Trophoblast cell (in vitro differentiated cells and primary cell): ENCODE measurements around the gene LLGL1.
"Not testable (repeated sequence)": the region's sequence is repeated elsewhere in the genome, so short reads cannot be mapped to it uniquely, and the experiment has no call there.

Experiments used
- DNase-seq, 2 donors: peaks; one replicate each; pipeline ENCODE4 v3.0.0-alpha.2; 2016
- H2AFZ ChIP-seq: 2 replicates; pipeline ENCODE4 v1.6.1; 2013; ENCODE audit warnings: low read length, moderate library complexity, mild to moderate bottlenecking; ENCODE audit not compliant: insufficient read depth, poor library complexity
- H2AK5ac ChIP-seq: 2 replicates; pipeline ENCODE4 v1.6.1; 2013; ENCODE audit warnings: mild to moderate bottlenecking, low read length
- H2BK120ac ChIP-seq: 2 replicates; pipeline ENCODE4 v1.6.1; 2013; ENCODE audit warnings: low read length, mild to moderate bottlenecking, moderate library complexity; ENCODE audit not compliant: insufficient read depth, poor library complexity
- H2BK12ac ChIP-seq: 2 replicates; pipeline ENCODE4 v1.6.1; 2013; ENCODE audit warnings: mild to moderate bottlenecking, low read length, moderate library complexity
- H2BK5ac ChIP-seq: 2 replicates; pipeline ENCODE4 v1.6.1; 2013; ENCODE audit warnings: low read length, low read depth, moderate library complexity, mild to moderate bottlenecking; ENCODE audit not compliant: poor library complexity
- H3K14ac ChIP-seq: 2 replicates; pipeline ENCODE4 v1.6.1; 2013; ENCODE audit warnings: mild to moderate bottlenecking, low read length
- H3K18ac ChIP-seq: 2 replicates; pipeline ENCODE4 v1.6.1; 2013; ENCODE audit warnings: mild to moderate bottlenecking, low read length
- H3K23ac ChIP-seq: 2 replicates; pipeline ENCODE4 v1.6.1; 2013; ENCODE audit warnings: low read length
- H3K27ac ChIP-seq: 2 replicates; pipeline ENCODE4 v1.5.1; 2013; ENCODE audit warnings: low read depth, mild to moderate bottlenecking, inconsistent platforms, low read length, moderate library complexity
- H3K27me3 ChIP-seq: 2 replicates; pipeline ENCODE4 v1.6.1; 2013; ENCODE audit warnings: inconsistent platforms, mild to moderate bottlenecking, low read length, moderate library complexity; ENCODE audit not compliant: insufficient read depth
- H3K36me3 ChIP-seq, 2 experiments: 1 replicate in 1 of 2; 2 replicates in 1 of 2; pipeline ENCODE4 v1.6.1; 2013; ENCODE audit warnings: low read length in 2 of 2, mild to moderate bottlenecking in 2 of 2, moderate library complexity in 1 of 2; ENCODE audit not compliant: insufficient read depth in 2 of 2, control insufficient read depth in 1 of 2
- H3K4ac ChIP-seq: 2 replicates; pipeline ENCODE4 v1.6.1; 2013; ENCODE audit warnings: low read depth, mild to moderate bottlenecking, low read length, moderate library complexity
- H3K4me1 ChIP-seq, 2 experiments: 1 replicate in 1 of 2; 2 replicates in 1 of 2; pipeline ENCODE4 v1.6.1; 2013; ENCODE audit warnings: low read length in 2 of 2, mild to moderate bottlenecking in 2 of 2, moderate library complexity in 1 of 2; ENCODE audit not compliant: insufficient read depth in 2 of 2, control insufficient read depth in 1 of 2
- H3K4me2 ChIP-seq: 2 replicates; pipeline ENCODE4 v1.6.1; 2013; ENCODE audit warnings: inconsistent platforms, mild to moderate bottlenecking, low read length, moderate library complexity
- H3K4me3 ChIP-seq: 2 replicates; pipeline ENCODE4 v1.5.1; 2013; ENCODE audit warnings: mild to moderate bottlenecking, low read depth, low read length, inconsistent platforms
- H3K79me1 ChIP-seq: one replicate; pipeline ENCODE4 v1.6.1; 2013; ENCODE audit warnings: low read length
- H3K79me2 ChIP-seq: 2 replicates; pipeline ENCODE4 v1.6.1; 2013; ENCODE audit warnings: low read length, mild to moderate bottlenecking; ENCODE audit not compliant: control insufficient read depth, insufficient read depth, poor library complexity
- H3K9ac ChIP-seq: 2 replicates; pipeline ENCODE4 v1.6.1; 2013; ENCODE audit warnings: mild to moderate bottlenecking, low read length
- H3K9me3 ChIP-seq: 2 replicates; pipeline ENCODE4 v1.6.1; 2013; ENCODE audit warnings: low read depth, mild to moderate bottlenecking, control low read depth, inconsistent platforms, low read length; ENCODE audit not compliant: insufficient read depth
- H4K12ac ChIP-seq: 2 replicates; pipeline ENCODE4 v1.6.1; 2013; ENCODE audit warnings: low read depth, mild to moderate bottlenecking, low read length, moderate library complexity
- H4K8ac ChIP-seq: 2 replicates; pipeline ENCODE4 v1.6.1; 2013; ENCODE audit warnings: low read depth, mild to moderate bottlenecking, low read length, moderate library complexity
- H4K91ac ChIP-seq: one replicate; pipeline ENCODE4 v1.6.1; 2013; ENCODE audit warnings: low read depth, mild to moderate bottlenecking, low read length, moderate library complexity
- WGBS: extraction: QIAGEN DNeasy Blood & Tissue Kit; methylation state at CpG from one replicate; pipeline ENCODE4 v1.1.7; 2013; ENCODE audit warnings: missing lambda C conversion rate; ENCODE audit not compliant: insufficient read length, insufficient coverage; ENCODE audit errors: extremely low coverage; 5-methylcytosine and 5-hydroxymethylcytosine counted together

LLGL1 gene

GRCh38 chr17:18208092-18208491 is 17.3 kb upstream of the LLGL1 start:
- peak overlapping the region; percentile 31 for H3K4me3 ChIP-seq
- H2BK120ac ChIP-seq: no peak overlapping the region
- no peak overlapping the region for H3K4me2 ChIP-seq
- H3K18ac ChIP-seq: no peak overlapping the region
- no peak overlapping the region for H2AFZ ChIP-seq
- H3K4me1 ChIP-seq: peaks cover 5% of the 10 kb centered on the region in 2 experiments
- H2AK5ac ChIP-seq: no peak overlapping the region
- peaks cover 47 to 57% of the 10 kb centered on the region in 2 experiments for H3K36me3 ChIP-seq
- no peaks in the 10 kb centered on the region for H3K27me3 ChIP-seq
- no peak for DNase-seq
- no peaks in the 10 kb centered on the region for H3K79me1 ChIP-seq
- H3K14ac ChIP-seq: no peak overlapping the region
- H3K9ac ChIP-seq: no peak overlapping the region
- H3K9me3 ChIP-seq: no peaks in the 10 kb centered on the region
- no peak overlapping the region for H3K23ac ChIP-seq
- no peak overlapping the region for H3K4ac ChIP-seq
- no peaks in the 10 kb centered on the region for H3K79me2 ChIP-seq
- H3K27ac ChIP-seq: no peak overlapping the region
- H4K8ac ChIP-seq: no peak overlapping the region
- H2BK12ac ChIP-seq: no peak overlapping the region
- WGBS: no CpG with 5 or more reads among the region's 19 CpGs
- no peak overlapping the region for H4K91ac ChIP-seq
- no peak overlapping the region for H4K12ac ChIP-seq
- H2BK5ac ChIP-seq: no peak overlapping the region

GRCh38 chr17:18213666-18214270 is 11.7 kb upstream of the LLGL1 start:
- Histone ChIP-seq H3K4me2 (no peak overlapping the region), H2AK5ac (no peak overlapping the region), H3K4me3 (no peak overlapping the region), H3K14ac (no peak overlapping the region), H2BK12ac (no peak overlapping the region), H3K9ac (no peak overlapping the region), H2BK5ac (no peak overlapping the region), H3K79me1 (no peaks in the 10 kb centered on the region), H3K27me3 (no peaks in the 10 kb centered on the region), H2BK120ac (no peak overlapping the region), H3K36me3 (peaks cover 16 to 21% of the 10 kb centered on the region in 2 experiments), H3K4ac (no peak overlapping the region), H4K12ac (no peak overlapping the region), H4K91ac (no peak overlapping the region), H4K8ac (no peak overlapping the region), H3K9me3 (no peaks in the 10 kb centered on the region), H3K18ac (no peak overlapping the region), H3K27ac (no peak overlapping the region), H3K23ac (no peak overlapping the region), H3K79me2 (no peaks in the 10 kb centered on the region), H2AFZ (no peak overlapping the region), H3K4me1 (no peaks in the 10 kb centered on the region)
- DNase-seq: peak in 1 of 2 donors; percentile 7
- WGBS: no CpG with 5 or more reads among the region's 7 CpGs

GRCh38 chr17:18216906-18217305 is 8.5 kb upstream of the LLGL1 start:
- not testable (repeated sequence) for H2BK120ac ChIP-seq, H2BK5ac ChIP-seq, H3K9ac ChIP-seq, H3K79me2 ChIP-seq, H2BK12ac ChIP-seq, H3K36me3 ChIP-seq, H3K18ac ChIP-seq, H3K4ac ChIP-seq, H3K4me2 ChIP-seq, H4K12ac ChIP-seq, H3K79me1 ChIP-seq, H3K23ac ChIP-seq, H3K4me3 ChIP-seq, H3K9me3 ChIP-seq, H3K14ac ChIP-seq, H3K4me1 ChIP-seq, H4K91ac ChIP-seq, H2AFZ ChIP-seq, H2AK5ac ChIP-seq, H3K27ac ChIP-seq, H4K8ac ChIP-seq, DNase-seq, H3K27me3 ChIP-seq
- no CpG with 5 or more reads among the region's 11 CpGs for WGBS

GRCh38 chr17:18217412-18218015 is 7.9 kb upstream of the LLGL1 start:
- H2AFZ ChIP-seq: no peak overlapping the region
- H3K79me1 ChIP-seq: no peaks in the 10 kb centered on the region
- H3K9me3 ChIP-seq: no peaks in the 10 kb centered on the region
- H3K27ac ChIP-seq: no peak overlapping the region
- H2BK5ac ChIP-seq: no peak overlapping the region
- H2BK12ac ChIP-seq: no peak overlapping the region
- no peak overlapping the region for H2AK5ac ChIP-seq
- H3K23ac ChIP-seq: no peak overlapping the region
- H3K27me3 ChIP-seq: no peaks in the 10 kb centered on the region
- H3K36me3 ChIP-seq: no peaks in the 10 kb centered on the region
- H3K14ac ChIP-seq: no peak overlapping the region
- H4K12ac ChIP-seq: no peak overlapping the region
- no peak overlapping the region for H3K4me3 ChIP-seq
- H3K4me2 ChIP-seq: no peak overlapping the region
- H2BK120ac ChIP-seq: no peak overlapping the region
- no peak overlapping the region for H4K8ac ChIP-seq
- H3K4ac ChIP-seq: no peak overlapping the region
- peaks cover 0 to 2% of the 10 kb centered on the region in 2 experiments for H3K4me1 ChIP-seq
- H3K18ac ChIP-seq: no peak overlapping the region
- peak; percentile 46 to 82 for DNase-seq
- H3K9ac ChIP-seq: no peak overlapping the region
- no CpG with 5 or more reads among the region's 6 CpGs for WGBS
- no peaks in the 10 kb centered on the region for H3K79me2 ChIP-seq
- no peak overlapping the region for H4K91ac ChIP-seq
